Activated CD4-positive, CD25-positive, alpha-beta regulatory T cell treated with anti-CD3 and anti-CD28 coated beads, Interleukin-2, amount 50 U/mL, for 16 hours (primary cell): ENCODE results near the gene SLC27A3.
"Not testable (repeated sequence)": the region's sequence is repeated elsewhere in the genome, so short reads cannot be mapped to it uniquely, and the experiment has no call there.

Experiments
- DNase-seq: peaks from one replicate; pipeline ENCODE4 v3.0.0-alpha.2; 2020; ENCODE audit warnings: low read depth, low spot score

SLC27A3 gene

GRCh38 chr1:153779781-153780541 lies 4.8 kb downstream of the SLC27A3 start:
- DNase-seq = no peak

DNA sequence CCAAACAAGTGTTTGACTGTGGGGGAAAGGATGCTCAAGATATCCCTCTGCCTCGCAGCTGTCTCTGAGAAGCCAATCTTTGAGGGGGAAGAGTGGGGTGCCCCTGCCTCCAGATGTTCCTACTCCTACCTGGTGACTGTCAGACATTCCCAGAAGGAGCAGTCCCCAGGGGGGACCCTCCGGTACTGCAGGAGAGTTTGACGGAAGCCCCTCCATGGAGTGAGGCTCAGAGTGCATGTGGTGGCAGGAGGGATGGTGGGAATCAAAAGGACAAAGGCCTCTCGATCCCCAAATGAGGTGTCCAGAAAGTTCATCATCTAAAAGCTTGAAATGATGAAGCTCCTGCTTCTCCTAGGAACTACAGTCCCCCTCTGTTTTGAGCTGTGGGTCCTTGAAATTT lies 5.3 kb downstream of the SLC27A3 start:
- DNase-seq = no peak

- not testable (repeated sequence) for DNase-seq
Measured at GRCh38 chr1:153782648-153783047, 7.4 kb downstream of the SLC27A3 start.

- peak; percentile 77 for DNase-seq
Measured at GRCh38 chr1:153783233-153784190, 8.3 kb downstream of the SLC27A3 start.

DNA sequence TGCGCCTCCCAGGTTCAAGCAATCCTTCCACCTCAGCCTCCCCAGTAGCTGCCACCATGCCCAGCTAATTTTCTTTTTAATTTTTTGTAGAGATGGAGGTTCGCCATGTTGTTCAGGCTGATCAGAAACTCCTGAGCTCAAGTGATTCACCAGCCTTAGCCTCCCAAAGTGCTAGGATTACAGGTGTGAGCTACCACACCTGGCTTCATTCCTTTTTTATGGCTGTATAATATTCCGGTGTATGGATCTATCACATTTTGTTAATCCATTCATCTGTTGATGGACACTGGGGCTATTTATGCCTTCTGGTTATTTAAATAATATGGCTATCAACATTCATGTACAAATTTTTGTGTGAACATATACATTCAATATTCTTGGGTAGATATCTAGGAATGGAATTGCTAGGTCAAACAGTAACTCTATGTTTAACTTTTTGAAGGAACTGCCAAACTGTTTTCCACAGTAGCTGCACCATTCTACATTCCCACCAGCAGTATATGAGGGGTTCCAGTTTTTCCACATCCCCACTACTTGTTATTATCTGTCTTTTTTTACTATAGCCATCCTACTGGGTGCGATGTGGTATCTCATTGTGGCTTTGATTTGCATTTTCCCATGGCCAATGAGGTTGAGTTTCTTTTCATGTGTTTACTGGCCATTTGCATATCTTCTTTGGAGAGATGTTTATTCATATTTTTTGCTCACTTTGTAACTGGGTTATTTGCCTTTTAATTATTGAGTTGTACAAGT lies 11.0 kb downstream of the SLC27A3 start:
- no peak for DNase-seq

DNA sequence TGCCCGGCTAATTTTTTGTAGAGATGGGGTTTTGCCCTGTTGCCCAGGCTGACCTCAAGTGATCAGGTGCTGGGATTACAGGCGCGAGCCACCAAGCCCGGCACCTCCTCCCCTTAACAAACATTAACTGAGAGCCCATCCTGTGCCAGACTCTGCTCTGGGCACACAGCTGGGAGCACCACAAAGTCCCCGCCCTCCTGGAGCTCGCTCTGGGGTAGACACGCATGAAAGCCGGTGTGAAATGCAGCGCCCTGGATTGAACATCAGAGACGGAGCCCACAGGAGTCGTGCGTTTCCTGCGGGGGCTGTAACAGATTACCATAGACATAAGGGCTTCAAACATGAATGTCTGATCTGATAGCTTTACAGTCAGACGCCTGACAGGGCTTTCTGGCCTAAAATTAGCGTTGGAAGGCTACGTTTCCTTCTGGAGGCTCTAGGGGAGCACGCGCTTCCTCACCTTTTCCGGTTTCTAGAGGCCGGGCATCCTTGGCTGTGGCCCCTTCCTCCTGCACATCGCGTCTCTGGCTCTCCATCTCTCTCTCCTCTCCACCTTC lies 14.3 kb downstream of the SLC27A3 start:
- DNase-seq = no peak

DNA sequence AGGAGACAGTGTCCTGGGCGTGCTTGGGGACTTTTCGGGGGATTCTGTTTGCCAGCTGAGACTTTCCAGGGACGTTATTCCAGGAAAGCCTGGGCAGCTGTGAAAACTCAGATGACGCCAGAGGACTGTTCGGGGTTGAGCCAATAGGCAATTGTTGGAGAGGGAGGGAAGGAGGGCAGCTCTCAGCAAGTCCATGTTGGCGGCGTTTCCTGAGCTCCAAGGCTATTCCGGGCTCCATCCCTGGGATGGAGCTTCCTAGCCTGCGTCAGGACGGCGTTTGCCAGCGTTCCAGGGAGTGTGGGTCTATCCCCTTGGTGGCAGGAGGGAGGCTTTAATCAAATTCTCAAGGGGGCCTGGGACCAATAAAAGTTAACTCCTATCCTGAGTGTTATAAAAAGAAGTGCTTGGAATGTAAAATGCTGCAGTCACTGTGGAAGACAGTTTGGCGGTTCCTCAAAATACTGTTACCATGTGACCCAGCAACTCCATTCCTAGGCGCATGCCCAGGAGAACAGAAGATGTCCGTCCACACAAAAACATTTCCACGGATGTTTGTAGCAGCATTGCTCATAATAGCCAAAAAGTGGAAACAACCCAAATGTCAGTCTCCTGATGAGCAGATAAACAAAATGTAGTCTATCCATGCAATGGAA lies 15.2 kb downstream of the SLC27A3 start:
- no peak for DNase-seq

GRCh38 chr1:153790966-153791647 lies 15.9 kb downstream of the SLC27A3 start:
- DNase-seq = no peak

DNA sequence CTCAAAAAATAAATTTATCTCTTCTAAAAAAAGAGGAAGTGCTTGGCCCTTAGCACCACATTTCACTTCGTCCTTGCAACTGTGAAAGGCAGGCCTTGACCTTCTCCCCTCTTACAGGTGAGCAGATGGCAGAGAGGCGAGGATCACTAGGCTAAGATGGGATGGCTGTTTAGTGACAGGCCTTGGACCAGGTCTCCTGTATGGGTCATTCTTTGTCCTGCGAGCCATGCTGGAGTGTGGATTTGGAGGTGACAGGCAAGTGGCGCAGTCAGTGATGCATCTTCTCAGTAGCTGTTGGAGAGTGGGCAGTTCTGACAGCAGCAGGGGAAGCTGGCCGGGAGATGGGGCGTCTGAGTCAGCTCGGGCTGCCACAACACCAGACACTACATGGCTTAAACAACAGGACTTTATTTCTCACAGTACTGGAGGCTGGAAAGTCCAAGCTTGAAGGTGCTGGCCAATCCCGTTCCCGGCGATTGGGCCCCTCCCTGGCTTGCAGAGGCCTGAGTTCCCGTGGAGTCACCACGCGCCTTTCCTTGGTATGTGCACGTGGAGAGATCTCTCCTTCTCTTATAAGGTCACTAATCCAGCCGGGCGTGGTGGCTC lies 16.5 kb downstream of the SLC27A3 start:
- no peak for DNase-seq

DNA sequence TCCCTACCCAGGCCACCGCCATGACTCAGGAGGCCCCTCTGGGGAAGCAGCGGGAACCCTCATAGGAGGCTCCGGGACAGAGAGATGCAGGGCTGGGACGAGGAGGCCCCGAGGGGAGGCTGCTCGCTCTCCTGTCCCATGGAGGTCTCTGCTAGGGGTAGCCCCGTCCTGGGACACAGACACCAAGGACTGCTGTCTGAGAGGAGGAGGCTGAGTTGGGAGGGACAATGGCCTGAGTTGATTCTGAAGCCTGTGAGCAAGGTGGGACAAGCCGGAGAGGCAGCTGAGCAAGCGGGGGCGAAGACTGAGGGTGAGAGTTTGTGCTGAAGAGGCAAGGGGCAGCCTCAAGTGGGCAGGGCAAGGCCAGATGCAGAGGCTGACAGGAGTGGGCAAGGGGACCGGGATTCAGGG lies 17.4 kb downstream of the SLC27A3 start:
- DNase-seq = no peak

- no peak for DNase-seq
Measured at GRCh38 chr1:153793261-153793972, 18.2 kb downstream of the SLC27A3 start.

DNA sequence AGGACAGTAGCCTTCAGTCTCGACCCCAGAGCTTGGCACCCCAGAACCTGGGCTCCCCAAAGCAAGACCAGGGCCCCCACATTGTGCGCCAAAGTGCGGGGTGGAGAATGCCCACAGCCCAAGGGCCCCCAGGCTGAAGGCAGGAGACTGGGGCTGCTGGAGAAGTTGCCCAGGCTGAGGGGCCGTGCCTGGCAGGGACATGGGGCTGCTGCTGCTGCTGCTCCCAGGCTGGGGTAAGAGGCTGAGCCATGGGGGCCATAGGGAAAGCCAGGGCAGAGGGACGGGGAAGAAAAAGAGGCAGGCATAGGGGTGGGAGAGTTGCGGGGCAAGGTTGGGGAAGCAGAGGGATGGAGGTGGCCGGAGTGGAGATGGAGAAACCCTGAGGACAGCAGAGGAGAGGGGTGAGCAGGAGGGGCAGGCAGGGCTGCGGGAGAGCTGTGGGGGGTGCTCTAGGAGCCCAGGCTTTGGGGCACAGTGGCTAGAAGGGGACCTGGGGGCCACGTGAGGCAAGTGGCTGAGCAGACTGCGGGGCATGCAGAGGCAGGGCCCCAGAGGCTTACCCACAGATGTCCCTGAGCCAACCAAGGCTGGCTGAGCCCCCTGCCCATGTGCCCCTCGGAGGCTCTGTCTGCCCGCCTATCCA lies 18.9 kb downstream of the SLC27A3 start:
- DNase-seq = no peak

GRCh38 chr1:153794624-153795329 lies 19.6 kb downstream of the SLC27A3 start:
- DNase-seq = no peak

- no peak for DNase-seq
Measured at GRCh38 chr1:153795330-153795837, 20.2 kb downstream of the SLC27A3 start.

DNA sequence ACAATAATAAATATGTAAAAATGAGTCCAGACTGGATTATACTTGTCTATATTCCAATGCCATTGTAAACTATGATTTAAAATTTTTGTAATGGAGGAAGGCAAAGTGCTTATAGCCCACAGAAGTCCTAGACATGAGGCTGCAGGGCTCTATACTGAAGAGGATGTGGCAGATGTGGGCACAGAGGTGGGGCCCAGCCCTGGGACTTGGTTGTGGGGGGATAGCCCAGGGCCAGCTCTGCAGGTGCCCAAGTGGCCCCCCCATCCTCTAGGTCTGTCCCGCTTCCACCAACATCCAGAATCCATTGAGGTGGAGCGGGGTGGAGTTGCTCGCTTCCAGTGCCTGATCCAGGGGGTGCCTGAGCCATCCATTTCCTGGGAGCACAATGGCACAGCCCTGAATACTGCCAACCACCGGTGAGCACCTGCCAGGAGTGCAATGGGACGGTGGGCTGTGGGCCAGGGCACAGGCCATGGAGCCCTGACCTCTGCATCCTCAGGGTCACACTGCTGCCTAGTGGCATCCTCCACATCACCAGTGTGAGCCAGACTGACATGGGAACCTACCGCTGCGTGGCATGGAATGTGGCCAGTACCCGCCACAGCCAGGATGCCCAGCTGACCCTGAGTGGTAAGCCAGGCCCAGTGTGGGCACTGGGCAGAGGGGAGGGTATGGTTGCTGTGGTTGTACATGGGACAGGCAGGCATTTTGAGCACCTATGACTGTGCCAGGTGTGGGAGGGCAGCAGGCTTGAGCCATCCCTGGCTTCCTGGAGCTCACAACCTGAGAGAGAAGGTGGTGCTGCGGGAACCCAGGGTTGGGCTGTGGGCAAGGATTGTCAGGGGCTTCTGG lies 21.0 kb downstream of the SLC27A3 start:
- DNase-seq = no peak

GRCh38 chr1:153796786-153797659 lies 21.8 kb downstream of the SLC27A3 start:
- peak; percentile 72 for DNase-seq
